Gastrocnemius medialis (tissue), 4 donors: ENCODE data around the gene MYL6.

Experiments
- POLR2A ChIP-seq, 2 donors: fragments of 450-650 bp; IDR thresholded peaks; one replicate each; pipeline ENCODE4 v1.6.1; 2017; ENCODE audit warnings: antibody characterized with exemption in 2 of 2, mild to moderate bottlenecking in 2 of 2, moderate library complexity in 2 of 2
- TF ChIP-seq, protein P1 (sequence below), 5 experiments: fragments of 450-650 bp in 3 of 5; fragments of 200-600 bp in 2 of 5; sonication (generic) in 2 of 5; IDR thresholded peaks in 4 of 5; conservative IDR thresholded peaks in 1 of 5; 1 replicate in 4 of 5; 2 replicates in 1 of 5; pipeline ENCODE4 v1.5.1; 2016 to 2019; ENCODE audit warnings: antibody characterized with exemption in 5 of 5, mild to moderate bottlenecking in 3 of 5, moderate library complexity in 3 of 5

DNA sequence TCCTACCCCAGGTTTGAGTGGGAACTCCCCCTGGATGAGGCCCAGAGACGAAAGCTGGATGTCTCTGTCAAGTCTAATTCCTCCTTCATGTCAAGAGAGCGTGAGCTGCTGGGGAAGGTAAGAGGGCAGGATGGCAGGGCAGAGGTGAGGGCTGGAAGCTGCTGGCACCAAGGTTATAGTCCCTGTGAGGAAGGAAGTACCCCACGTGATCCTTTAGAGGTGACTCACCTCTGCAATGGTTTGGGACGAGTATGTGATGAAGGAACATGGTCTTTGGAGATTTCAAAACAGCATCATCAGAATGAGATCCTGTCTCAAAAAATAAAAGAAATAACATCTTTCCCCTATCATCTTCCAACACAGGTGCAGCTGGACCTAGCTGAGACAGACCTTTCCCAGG lies 14.9 kb upstream of the MYL6 start:
- TF ChIP-seq, protein P1, sequence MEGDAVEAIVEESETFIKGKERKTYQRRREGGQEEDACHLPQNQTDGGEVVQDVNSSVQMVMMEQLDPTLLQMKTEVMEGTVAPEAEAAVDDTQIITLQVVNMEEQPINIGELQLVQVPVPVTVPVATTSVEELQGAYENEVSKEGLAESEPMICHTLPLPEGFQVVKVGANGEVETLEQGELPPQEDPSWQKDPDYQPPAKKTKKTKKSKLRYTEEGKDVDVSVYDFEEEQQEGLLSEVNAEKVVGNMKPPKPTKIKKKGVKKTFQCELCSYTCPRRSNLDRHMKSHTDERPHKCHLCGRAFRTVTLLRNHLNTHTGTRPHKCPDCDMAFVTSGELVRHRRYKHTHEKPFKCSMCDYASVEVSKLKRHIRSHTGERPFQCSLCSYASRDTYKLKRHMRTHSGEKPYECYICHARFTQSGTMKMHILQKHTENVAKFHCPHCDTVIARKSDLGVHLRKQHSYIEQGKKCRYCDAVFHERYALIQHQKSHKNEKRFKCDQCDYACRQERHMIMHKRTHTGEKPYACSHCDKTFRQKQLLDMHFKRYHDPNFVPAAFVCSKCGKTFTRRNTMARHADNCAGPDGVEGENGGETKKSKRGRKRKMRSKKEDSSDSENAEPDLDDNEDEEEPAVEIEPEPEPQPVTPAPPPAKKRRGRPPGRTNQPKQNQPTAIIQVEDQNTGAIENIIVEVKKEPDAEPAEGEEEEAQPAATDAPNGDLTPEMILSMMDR (IDR thresholded peaks at IDR 0.05 in 4 of 5, conservative IDR thresholded peaks at IDR 0.05 in 1 of 5) = no peak
- no peak for TF ChIP-seq POLR2A (IDR thresholded peaks at IDR 0.05)
